SIG-M5 treated with dmso at 0.1 percent for 504 hours (cell line): Measurements from ENCODE around the gene CDIPT.
"Not testable (repeated sequence)": the region's sequence is repeated elsewhere in the genome, so short reads cannot be mapped to it uniquely, and the experiment has no call there.

Experiments
- DNase-seq: peaks from one replicate; lab custom pipeline; 2025; ENCODE audit not compliant: unreplicated experiment; lab: John Stamatoyannopoulos, UW

Gene CDIPT

DNA sequence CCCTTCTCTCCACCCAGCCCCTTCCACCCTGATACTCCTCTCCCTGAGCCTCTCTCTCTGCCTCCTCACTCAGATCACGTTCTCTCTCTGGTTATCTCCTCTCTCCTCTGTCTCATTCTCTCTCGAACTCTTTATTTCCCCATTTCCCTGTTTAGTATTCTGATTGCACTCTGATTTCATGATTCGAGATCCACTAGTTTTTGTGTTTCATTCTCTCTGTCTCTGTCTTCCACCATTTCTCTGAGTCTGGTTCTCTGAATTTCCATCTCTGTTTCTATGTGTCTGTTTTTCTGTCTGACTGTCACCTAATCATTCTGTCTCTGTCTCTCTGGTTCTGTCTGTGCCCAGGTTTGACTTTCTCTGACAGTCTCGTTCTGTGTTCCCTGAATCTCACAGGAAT, 34.3 kb upstream of the CDIPT start:
- DNase-seq, result no peak

DNA sequence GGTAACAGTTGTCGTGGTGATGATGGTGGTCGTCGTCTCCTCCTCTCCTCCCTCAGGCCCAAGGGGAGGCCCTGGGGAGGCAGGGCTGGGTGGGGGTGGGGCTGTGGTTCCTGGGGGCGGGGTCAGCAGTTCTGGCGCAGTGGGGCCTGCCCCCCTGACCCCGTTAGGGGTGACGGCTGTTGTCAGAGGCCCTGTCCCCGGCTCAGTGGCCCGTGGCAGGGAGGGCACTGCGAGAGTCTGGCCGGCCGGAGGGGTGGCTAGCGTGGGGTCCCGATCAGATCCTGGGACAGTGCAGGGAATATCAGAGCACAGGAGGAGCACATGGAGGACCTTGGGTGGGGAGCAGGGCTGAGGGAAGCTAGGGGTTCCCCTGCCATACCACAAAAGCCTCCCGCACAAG, 33.8 kb upstream of the CDIPT start:
- DNase-seq, result no peak

GRCh38 chr16:29894352-29894751, 31.3 kb upstream of the CDIPT start:
- no peak for DNase-seq

GRCh38 chr16:29893553-29893952, 30.5 kb upstream of the CDIPT start:
- no peak for DNase-seq

DNA sequence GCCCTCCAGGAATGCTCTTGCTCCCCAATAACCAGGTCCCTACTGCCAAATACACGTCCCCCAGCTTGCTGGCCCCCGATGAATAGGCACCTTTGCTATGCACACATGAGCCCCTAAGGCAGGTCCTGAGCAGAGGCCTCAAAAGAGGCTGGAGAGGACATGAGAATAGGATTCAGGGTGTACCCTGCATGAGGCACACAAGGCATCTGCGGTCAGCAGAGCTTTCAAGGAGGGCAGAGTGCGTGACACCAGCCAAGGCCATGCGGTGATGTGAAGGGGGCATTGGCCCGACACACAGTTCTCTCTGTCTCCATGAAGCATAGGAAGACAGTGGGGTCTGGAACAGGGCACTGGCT, 29.4 kb upstream of the CDIPT start:
- DNase-seq, result no peak

DNA sequence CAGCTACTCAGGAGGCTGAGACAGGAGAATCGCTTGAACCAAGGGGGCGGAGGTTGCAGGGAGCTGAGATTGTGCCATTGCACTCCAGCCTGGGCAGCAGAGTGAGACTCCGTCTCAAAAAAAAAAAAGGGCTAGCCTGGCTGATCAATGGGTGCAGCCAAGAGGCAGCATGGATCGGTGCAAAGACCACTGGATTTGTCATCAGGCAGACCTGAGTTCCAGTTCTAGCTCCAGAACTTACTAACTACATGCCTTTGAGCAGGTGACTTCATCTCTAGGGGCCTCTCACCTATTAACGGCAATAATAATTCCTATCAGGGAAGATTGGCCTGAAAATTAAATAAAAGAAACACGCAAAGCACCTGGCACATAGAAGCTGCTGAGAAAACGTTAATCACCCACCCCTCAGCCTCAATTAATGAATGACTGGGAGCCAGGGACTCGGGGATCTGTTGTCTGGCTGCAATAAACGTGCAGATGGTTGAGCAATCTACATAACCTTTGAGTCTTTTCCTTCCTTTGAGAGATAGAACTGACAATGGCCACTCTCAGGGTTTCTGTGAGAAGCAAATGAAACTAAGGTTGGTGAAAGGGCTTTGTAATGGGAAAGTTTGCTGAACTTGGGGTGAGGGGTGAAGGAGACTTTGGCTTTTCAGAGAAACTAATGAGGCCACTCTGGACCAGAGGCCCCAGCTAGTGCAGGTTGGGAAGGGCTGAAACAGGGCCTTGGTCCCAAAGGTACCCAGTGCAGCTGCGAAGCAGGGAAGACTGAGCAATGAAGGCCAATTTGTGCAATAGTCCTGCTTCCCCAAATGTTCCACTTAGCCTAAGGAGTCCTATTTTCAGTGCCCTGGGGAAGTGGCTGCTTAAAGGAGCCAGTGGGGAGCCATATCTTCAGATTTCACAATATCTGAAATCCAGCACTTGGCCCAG, 28.8 kb upstream of the CDIPT start:
- DNase-seq, result peak; percentile 75

- not testable (repeated sequence) for DNase-seq
These were observed 26.3 kb upstream of the CDIPT start for GRCh38 chr16:29889372-29889771.

GRCh38 chr16:29883987-29884386, 21.0 kb upstream of the CDIPT start:
- DNase-seq, result no peak

DNA sequence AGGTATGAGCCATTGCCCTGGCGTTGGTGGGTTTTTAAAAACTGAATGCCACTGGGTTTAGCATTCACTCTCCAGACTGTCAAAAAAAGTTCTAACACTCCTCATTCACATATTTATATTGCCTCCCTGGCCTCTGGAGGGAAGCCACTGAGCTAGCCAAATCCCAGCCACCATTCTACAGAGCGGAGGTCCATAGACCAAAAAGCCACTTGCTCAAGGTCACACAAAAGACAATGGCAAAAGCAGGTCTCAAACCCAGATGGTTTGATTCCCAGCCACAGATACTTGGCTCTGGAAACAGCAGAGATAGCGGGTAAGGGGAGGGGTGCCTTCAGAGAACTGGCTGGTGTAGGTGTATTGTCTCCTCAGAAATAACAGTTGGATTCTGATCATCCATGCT, 18.0 kb upstream of the CDIPT start:
- DNase-seq, result no peak

GRCh38 chr16:29878172-29878571, 15.1 kb upstream of the CDIPT start:
- no peak for DNase-seq

DNA sequence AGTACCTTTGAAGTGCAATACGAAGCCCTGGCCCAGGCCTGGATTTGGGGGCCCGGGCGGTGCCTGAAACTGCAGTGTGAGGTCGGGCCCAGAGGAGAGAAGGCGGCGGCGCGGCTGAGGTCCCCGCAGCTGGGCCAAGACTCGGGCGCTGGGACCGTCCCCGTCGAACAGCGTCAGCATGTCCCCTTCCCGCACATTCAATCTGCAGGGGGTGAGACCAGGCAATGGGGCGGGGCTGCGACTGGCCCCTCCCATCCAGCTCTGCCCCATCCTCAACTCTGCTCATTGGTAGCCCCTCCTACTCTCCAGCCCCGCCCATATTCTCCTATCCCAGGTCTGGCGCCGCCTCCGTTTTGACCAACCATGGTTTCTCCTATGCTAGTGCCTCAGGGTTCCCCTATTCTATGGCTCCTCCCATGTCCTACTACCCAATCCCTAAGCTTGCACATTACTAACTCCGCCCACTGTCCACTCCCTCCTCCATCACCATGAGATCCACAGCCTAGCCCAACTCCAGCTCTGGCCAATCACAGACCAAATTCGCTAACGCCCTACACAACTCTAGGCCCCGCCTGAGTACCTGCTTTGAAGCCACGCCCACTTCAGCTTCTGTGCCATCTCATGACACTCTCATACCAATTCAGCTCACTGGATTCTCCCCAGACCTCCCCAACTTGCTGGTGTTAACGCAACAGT, 14.4 kb upstream of the CDIPT start:
- peak; percentile 80 for DNase-seq

DNA sequence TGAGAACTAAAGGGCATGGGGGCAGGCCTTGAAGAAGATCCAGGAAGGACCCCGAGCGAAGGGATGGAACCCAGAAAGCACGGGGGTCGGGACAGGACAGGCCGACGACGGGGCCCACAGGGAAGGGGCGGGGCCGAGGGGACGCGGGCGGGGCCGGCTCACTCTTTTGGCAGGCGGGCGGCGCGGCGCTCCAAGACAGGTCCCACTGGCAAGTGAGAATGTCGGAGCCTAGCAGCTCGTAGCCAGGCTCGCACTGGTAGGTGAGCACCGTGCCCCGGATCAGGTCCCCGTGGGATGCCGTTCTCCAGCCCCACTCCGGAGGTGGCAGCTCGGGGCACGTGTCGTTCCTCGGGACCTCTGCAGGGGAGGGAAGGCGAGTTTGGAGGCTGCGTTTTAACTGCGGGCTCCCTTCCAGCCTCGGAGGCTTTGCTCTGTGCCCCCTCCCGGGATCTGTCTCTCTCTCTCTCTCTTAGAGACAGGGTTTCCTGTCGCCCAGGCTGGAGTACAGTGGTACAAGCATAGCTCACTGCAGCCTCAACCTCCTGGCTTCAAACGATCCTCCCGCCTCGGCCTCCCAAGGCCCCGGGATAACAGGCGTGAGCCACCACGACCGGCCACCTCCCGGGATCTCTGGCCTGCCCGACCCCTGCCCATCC, 13.7 kb upstream of the CDIPT start:
- DNase-seq, result no peak

- no peak for DNase-seq
These were observed 13.2 kb upstream of the CDIPT start for GRCh38 chr16:29876217-29876593.

- no peak for DNase-seq
These were observed 12.2 kb upstream of the CDIPT start for GRCh38 chr16:29875206-29875605.

GRCh38 chr16:29873319-29873718, 10.3 kb upstream of the CDIPT start:
- DNase-seq, result no peak

DNA sequence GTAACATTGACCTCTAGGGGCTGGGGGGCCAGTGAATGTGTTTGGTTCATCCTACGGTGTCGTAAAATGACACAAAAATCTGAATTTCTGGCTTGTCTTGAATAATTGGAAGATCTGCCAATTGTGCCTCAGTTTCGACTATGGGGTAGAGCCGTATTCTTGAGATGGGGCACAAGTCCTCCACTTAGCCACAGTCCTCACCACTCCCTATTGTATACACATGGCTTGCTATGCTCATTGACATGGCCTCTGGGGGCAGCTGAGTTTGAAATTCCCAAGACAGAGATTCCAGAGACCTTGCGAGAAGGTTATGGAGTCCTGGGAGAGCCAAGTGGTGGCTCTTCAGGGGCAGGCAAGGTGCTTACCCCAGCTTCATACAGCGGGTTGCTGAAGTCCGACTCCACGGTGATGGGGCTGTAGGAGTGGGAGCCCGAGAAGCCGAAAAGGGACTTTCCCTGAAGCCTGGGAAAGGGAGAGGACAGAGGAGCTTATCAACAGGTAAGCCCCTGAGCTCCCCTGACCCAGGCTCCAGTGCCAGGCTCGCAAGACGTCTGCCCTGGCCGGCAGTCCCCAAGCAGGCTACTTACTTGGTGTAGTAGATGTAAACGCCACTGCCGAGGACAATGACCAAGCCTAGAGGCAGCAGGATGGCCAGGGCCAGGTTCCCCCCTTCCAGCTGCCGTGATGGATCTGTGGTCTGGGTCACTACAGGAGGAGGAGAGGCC, 9.0 kb upstream of the CDIPT start:
- no peak for DNase-seq

- not testable (repeated sequence) for DNase-seq
These were observed 6.0 kb upstream of the CDIPT start for GRCh38 chr16:29869067-29869466.

DNA sequence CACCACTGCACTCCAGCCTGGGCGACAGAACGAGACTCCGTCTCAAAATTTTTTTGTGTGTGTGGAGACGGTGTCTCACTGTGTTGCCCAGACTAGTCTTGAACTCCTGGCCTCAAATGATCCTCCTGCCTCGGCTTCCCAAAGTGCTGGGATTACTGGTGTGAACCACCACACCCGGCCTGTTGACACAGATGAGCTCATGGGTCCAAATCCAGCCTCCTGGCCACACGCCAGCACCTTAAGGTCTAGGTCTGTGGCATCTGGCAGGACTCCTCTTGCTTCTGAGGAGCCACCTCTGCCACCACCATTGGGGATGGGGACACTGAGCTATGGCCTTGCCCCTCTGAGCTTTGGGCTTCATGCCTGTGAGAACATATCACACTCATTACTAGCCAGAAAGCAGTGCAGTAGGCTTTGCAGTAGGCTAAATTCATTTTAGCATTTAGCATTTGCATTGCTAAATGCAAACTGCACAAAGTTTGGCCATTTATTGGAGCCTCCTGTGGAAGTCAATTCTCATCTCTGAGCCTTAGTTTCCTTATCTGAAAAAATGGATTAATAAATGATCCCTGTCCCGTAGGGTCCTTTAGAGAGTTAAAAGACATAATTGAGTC, 5.5 kb upstream of the CDIPT start:
- no peak for DNase-seq

GRCh38 chr16:29864205-29864604, 1.2 kb upstream of the CDIPT start:
- DNase-seq, result no peak

- no peak for DNase-seq
These were observed 601 bp upstream of the CDIPT start for GRCh38 chr16:29863669-29863984.

GRCh38 chr16:29862383-29862883, 593 bp downstream of the CDIPT start:
- peak; percentile 6 for DNase-seq
